ENCODE measurements around the gene SLC66A2.

- TF ChIP-seq CTCF (conservative IDR thresholded peaks at IDR 0.05; ENCODE audit: low read depth, low read length) = no peak
- no peak for TF ChIP-seq EZH2 (IDR thresholded peaks at IDR 0.05; ENCODE audit: low read length, unreplicated experiment)
- no peak for TF ChIP-seq EZH2phosphoT487 (IDR thresholded peaks at IDR 0.05; ENCODE audit: borderline replicate concordance, low read length)
Measured at GRCh38 chr18:79935499-79935898, 16.0 kb downstream of the SLC66A2 start.
